Nephron (organoid): Measurements from ENCODE around the gene CLTB.

Experiments
- H3K27ac Mint-ChIP-seq, 3 experiments: 2 replicates each; pipeline ENCODE4 v1.8.0; 2020; ENCODE audit warnings: mixed read lengths in 3 of 3, mild to moderate bottlenecking in 2 of 3, moderate library complexity in 1 of 3
- H3K27me3 Mint-ChIP-seq: 2 replicates; pipeline ENCODE4 v1.8.0; 2021; ENCODE audit warnings: low read depth, mild to moderate bottlenecking, moderate library complexity, mixed read lengths
- H3K36me3 Mint-ChIP-seq: 2 replicates; pipeline ENCODE4 v1.8.0; 2020; ENCODE audit warnings: low read depth, mixed read lengths
- H3K4me1 Mint-ChIP-seq: 2 replicates; pipeline ENCODE4 v1.8.0; 2020; ENCODE audit warnings: mixed read lengths
- H3K4me3 Mint-ChIP-seq, 3 experiments: 2 replicates each; pipeline ENCODE4 v1.8.0; 2020; ENCODE audit warnings: mild to moderate bottlenecking in 3 of 3, mixed read lengths in 3 of 3, moderate library complexity in 2 of 3
- H3K9me3 Mint-ChIP-seq: 2 replicates; pipeline ENCODE4 v1.8.0; 2020; ENCODE audit warnings: mixed read lengths
- TF ChIP-seq, protein P1 (sequence below), 3 experiments: fragments of 200-600 bp; sonication (generic); IDR thresholded peaks; one replicate each; pipeline ENCODE4 v1.5.0; 2021; ENCODE audit warnings: antibody characterized with exemption in 3 of 3; ENCODE audit not compliant: unreplicated experiment in 3 of 3

Gene CLTB

DNA sequence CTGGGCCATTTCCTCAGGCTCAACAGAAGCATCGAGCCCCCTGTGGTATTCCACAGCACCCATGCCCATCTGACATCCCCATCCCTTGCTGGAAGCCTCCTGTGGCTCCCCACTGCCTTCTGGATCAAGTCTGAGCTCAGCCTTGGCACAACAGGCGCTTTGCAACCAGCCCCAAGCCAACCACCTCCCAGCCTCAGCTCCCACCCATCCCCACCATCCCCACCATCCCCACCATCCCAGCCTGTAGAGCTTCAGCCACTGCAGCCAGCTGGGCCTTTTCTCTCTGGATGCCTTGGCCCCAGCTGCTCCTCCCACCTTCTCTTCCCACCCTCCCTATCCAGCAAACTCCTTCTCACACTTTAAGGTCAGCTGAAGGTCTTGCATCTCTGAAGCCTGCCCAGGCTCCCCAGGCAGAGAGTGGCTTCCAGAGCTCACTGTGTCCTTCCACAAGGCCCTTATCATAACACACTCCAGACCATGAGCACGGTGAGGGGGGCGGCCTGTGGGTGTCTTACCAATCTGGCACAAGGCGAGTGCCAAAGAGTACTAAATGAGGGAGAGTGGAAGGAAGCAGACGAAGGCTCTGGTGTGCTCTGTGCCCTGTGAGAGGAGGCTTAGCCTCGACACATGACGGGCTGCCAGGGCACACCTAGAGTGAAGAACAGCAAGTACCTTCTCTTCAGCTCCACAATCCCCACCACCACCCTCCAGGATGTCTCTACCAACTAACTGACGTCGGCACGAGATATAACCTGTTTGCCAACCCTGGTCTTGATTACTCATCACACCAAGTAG lies 21.3 kb downstream of the CLTB start:
- Mint-ChIP-seq H3K9me3 (no peaks in the 10 kb centered on the region), H3K4me3 (peak overlapping the region in 1 of 3 experiments; percentile 5), H3K27me3 (no peaks in the 10 kb centered on the region), H3K4me1 (peaks cover 18% of the 10 kb centered on the region), H3K27ac (peak overlapping the region; percentile 69 to 95 (median 78)), H3K36me3 (peaks cover 9% of the 10 kb centered on the region)
- TF ChIP-seq, protein P1, sequence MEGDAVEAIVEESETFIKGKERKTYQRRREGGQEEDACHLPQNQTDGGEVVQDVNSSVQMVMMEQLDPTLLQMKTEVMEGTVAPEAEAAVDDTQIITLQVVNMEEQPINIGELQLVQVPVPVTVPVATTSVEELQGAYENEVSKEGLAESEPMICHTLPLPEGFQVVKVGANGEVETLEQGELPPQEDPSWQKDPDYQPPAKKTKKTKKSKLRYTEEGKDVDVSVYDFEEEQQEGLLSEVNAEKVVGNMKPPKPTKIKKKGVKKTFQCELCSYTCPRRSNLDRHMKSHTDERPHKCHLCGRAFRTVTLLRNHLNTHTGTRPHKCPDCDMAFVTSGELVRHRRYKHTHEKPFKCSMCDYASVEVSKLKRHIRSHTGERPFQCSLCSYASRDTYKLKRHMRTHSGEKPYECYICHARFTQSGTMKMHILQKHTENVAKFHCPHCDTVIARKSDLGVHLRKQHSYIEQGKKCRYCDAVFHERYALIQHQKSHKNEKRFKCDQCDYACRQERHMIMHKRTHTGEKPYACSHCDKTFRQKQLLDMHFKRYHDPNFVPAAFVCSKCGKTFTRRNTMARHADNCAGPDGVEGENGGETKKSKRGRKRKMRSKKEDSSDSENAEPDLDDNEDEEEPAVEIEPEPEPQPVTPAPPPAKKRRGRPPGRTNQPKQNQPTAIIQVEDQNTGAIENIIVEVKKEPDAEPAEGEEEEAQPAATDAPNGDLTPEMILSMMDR (IDR thresholded peaks at IDR 0.05; ENCODE audit: unreplicated experiment in 3 of 3) = no peak

DNA sequence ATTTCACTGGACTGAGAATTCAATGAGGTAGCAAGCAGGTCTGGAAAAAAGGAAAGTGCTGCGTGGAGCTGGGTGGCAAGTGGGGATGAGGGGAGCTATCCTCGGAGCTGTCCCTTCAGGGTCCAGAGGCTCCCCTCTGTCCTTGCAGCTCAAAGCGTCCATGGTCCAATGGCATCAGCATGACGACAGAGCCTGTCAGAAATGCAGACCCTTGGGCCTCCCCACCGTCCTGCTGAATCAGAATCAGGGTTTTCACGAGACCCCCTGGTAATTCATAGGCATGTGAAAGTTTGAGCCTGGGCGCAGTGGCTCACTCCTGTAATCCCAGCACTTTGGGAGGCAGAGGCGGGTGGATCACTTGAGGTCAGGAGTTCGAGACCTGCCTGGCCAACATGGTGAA lies 22.2 kb downstream of the CLTB start:
- Mint-ChIP-seq H3K27ac (no peak overlapping the region), H3K9me3 (no peaks in the 10 kb centered on the region), H3K4me1 (peaks cover 18% of the 10 kb centered on the region), H3K4me3 (no peak overlapping the region), H3K36me3 (peaks cover 9% of the 10 kb centered on the region), H3K27me3 (no peaks in the 10 kb centered on the region)
- TF ChIP-seq, protein P1 (IDR thresholded peaks at IDR 0.05; ENCODE audit: unreplicated experiment in 3 of 3) = no peak

DNA sequence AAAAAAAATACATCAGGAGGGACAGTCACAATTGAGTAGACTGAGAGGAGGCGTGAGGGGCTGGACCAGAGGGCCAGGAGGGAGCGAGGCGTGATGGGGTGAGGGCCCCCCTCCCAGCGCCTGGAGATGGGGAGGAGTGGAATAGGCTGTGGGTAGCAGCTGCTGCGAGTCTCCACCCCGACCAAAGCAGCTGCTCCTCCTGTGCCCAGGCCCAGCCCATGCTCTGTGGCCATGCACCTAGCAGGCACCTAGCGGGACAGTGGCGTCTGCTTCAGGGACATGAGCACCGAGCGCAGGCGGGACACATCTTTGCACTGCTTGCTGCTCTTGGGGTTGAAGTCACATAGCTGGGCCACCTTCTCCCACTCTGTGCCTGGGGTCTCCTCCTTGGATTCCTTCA lies 23.8 kb downstream of the CLTB start:
- peaks cover 9% of the 10 kb centered on the region for H3K36me3 Mint-ChIP-seq

DNA sequence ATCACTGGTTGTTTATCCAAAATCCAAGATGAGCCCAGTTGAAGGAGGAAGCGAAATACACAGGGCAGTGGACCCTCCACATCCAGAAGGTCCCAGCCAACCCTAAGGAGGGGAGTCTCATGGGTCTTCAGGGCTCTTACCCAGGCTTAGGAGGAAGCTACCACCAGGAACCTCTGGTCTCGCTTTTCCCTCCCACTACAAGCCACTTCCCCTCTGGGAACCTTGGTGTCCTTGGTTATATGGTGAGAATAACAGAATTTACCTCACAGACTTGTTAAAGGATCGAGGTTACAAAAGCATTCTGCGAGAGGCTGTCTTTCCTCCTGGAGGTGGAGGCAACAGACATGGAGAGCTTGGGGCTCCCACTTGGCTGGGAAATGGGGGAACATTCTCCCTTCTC lies 24.3 kb downstream of the CLTB start:
- Mint-ChIP-seq H3K9me3 (no peaks in the 10 kb centered on the region), H3K4me1 (peaks cover 28% of the 10 kb centered on the region), H3K27ac (peak overlapping the region in 2 of 3 experiments; percentile 38 to 66), H3K4me3 (no peak overlapping the region), H3K36me3 (peaks cover 9% of the 10 kb centered on the region), H3K27me3 (no peaks in the 10 kb centered on the region)
- TF ChIP-seq, protein P1 (IDR thresholded peaks at IDR 0.05; ENCODE audit: unreplicated experiment in 3 of 3) = no peak

More for the DNA sequence above, 23.8 kb downstream of the CLTB start:
- TF ChIP-seq, protein P1 (IDR thresholded peaks at IDR 0.05; ENCODE audit: unreplicated experiment in 3 of 3) = no peak
- H3K4me1 Mint-ChIP-seq = peaks cover 24% of the 10 kb centered on the region
- H3K4me3 Mint-ChIP-seq = no peak overlapping the region
- peak overlapping the region in 1 of 3 experiments; percentile 66 for H3K27ac Mint-ChIP-seq
- H3K9me3 Mint-ChIP-seq = no peaks in the 10 kb centered on the region
- no peaks in the 10 kb centered on the region for H3K27me3 Mint-ChIP-seq

DNA sequence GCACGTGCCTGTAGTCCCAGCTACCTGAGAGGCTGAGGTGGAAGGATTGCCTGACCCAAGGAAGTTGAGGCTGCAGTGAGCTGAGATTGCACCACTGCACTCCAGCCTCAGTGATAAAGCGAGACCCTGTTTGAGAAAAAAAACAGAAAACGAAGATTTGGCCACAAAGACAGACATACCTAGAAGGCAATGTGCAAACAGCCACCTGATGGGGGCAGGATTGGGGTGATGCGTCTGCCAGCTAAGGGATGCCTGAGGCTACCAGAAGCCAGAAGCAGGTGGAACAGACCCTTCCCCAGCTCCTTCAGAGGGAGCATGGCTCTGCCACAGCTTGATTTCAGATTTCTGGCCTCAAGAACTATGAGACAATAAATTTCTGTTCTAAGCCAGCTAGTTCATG lies 24.9 kb downstream of the CLTB start:
- H3K9me3 Mint-ChIP-seq = no peaks in the 10 kb centered on the region
- H3K4me3 Mint-ChIP-seq = peak overlapping the region in 2 of 3 experiments; percentile 9 to 65
- H3K36me3 Mint-ChIP-seq = peaks cover 9% of the 10 kb centered on the region
- H3K27me3 Mint-ChIP-seq = no peaks in the 10 kb centered on the region
- H3K27ac Mint-ChIP-seq = peak overlapping the region in 2 of 3 experiments; percentile 38 to 66
- TF ChIP-seq, protein P1 (IDR thresholded peaks at IDR 0.05; ENCODE audit: unreplicated experiment in 3 of 3) = no peak
- H3K4me1 Mint-ChIP-seq = peaks cover 28% of the 10 kb centered on the region
